ENCODE data around the gene EIF4B. TPM values are rescaled to one million over a fixed set of nuclear protein-coding genes. Genes with fewer than 3 reads are reported as not detected.

Gene EIF4B
- total RNA-seq, 1 experiment from 2014 or later = 531 TPM

DNA sequence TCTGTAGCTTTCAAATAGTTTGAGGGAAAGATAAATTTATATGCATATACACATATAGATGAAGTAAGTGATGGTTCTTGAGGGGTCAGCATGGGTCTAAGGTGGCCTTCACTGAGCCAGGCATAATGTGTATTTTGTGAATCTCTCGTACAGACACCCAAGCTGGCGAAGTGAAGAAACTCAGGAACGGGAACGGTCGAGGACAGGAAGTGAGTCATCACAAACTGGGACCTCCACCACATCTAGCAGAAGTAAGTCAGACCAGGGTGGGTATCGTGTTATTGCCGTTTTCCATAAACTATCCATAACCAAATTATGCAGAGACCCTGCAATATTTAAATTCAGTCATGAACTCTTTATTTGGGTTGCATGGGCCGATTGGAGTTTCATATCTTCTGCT lies 28.2 kb downstream of the EIF4B start:
- POLR2A ChIA-PET (ENCODE audit: unreplicated experiment) = no interaction called here
- no TSS peak for BruUV-seq (replicated peaks)
- H3K36me3 ChIP-seq (ENCODE audit: low read depth) = peaks cover 63% of the 10 kb centered on the region
- H3K4me1 ChIP-seq (replicated peaks; ENCODE audit: insufficient read depth) = no peaks in the 10 kb centered on the region
- H3K27me3 ChIP-seq (ENCODE audit: insufficient read depth, low read depth) = no peaks in the 10 kb centered on the region
- no peak overlapping the region for H3K4me2 ChIP-seq
- no peaks in the 10 kb centered on the region for H3K9me2 ChIP-seq (ENCODE audit: insufficient read depth)
- peaks cover 82% of the 10 kb centered on the region for H3F3A ChIP-seq (ENCODE audit: insufficient read depth, low read depth)
- H4K20me1 ChIP-seq (ENCODE audit: insufficient read depth) = peaks cover 77% of the 10 kb centered on the region
- no peak overlapping the region for H3K27ac ChIP-seq
- intact Hi-C loops (cut with micrococcal nuclease; ENCODE audit: unreplicated experiment) = no loop called here
- TF ChIP-seq, protein P1, sequence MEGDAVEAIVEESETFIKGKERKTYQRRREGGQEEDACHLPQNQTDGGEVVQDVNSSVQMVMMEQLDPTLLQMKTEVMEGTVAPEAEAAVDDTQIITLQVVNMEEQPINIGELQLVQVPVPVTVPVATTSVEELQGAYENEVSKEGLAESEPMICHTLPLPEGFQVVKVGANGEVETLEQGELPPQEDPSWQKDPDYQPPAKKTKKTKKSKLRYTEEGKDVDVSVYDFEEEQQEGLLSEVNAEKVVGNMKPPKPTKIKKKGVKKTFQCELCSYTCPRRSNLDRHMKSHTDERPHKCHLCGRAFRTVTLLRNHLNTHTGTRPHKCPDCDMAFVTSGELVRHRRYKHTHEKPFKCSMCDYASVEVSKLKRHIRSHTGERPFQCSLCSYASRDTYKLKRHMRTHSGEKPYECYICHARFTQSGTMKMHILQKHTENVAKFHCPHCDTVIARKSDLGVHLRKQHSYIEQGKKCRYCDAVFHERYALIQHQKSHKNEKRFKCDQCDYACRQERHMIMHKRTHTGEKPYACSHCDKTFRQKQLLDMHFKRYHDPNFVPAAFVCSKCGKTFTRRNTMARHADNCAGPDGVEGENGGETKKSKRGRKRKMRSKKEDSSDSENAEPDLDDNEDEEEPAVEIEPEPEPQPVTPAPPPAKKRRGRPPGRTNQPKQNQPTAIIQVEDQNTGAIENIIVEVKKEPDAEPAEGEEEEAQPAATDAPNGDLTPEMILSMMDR (conservative IDR thresholded peaks at IDR 0.05) = no peak
- TF ChIP-seq EZH2 (IDR thresholded peaks at IDR 0.05; ENCODE audit: low read depth) = no peak
- no peak overlapping the region for H3K4me3 ChIP-seq
- H3K9me3 ChIP-seq (ENCODE audit: insufficient read depth, low read depth) = no peaks in the 10 kb centered on the region
- no peak for DNase-seq
- H2AFZ ChIP-seq = no peak overlapping the region
- peaks cover 34% of the 10 kb centered on the region; the same call in 1 of the 2 replicates for H3K79me2 ChIP-seq (ENCODE audit: low read depth)
- CTCF ChIA-PET = no interaction called here

DNA sequence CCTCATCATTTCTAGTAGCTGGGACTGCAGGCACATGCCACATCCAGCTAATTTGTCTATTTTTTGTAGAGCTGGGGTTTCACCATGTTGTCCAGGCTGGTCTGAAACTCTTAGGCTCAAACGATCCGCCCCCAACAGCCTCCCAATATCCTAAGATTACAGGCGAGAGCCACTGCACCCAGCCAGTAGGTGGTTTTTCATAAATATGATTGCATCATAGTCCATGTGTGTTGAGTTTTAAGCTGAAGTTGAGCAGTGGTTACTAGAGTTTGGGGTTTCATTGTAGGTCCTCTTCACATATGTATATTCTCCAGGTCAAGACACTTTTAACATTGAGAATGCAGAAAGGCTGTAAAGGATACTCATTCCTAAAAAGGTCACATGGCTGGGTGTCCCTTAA lies 30.5 kb downstream of the EIF4B start:
- H3K4me2 ChIP-seq = no peak overlapping the region
- peaks cover 80% of the 10 kb centered on the region for H3F3A ChIP-seq (ENCODE audit: insufficient read depth, low read depth)
- H3K27me3 ChIP-seq (ENCODE audit: insufficient read depth, low read depth) = no peaks in the 10 kb centered on the region
- H2AFZ ChIP-seq = no peak overlapping the region
- ChIA-PET CTCF (no interaction called here), POLR2A (ENCODE audit: unreplicated experiment) (no interaction called here)
- no peak for DNase-seq
- H3K9me3 ChIP-seq (ENCODE audit: insufficient read depth, low read depth) = no peaks in the 10 kb centered on the region
- no peak overlapping the region for H3K27ac ChIP-seq
- TF ChIP-seq EZH2 (IDR thresholded peaks at IDR 0.05; ENCODE audit: low read depth) = no peak
- TF ChIP-seq, protein P1 (conservative IDR thresholded peaks at IDR 0.05) = no peak
- H4K20me1 ChIP-seq (ENCODE audit: insufficient read depth) = peaks cover 63% of the 10 kb centered on the region
- no TSS peak for BruUV-seq (replicated peaks)
- no peaks in the 10 kb centered on the region for H3K4me1 ChIP-seq (replicated peaks; ENCODE audit: insufficient read depth)
- H3K9me2 ChIP-seq (ENCODE audit: insufficient read depth) = no peaks in the 10 kb centered on the region
- H3K79me2 ChIP-seq (ENCODE audit: low read depth) = peaks cover 21% of the 10 kb centered on the region; the same call in 1 of the 2 replicates
- peaks cover 54% of the 10 kb centered on the region for H3K36me3 ChIP-seq (ENCODE audit: low read depth)
- no peak overlapping the region for H3K4me3 ChIP-seq
- intact Hi-C loops (cut with micrococcal nuclease; ENCODE audit: unreplicated experiment) = no loop called here

DNA sequence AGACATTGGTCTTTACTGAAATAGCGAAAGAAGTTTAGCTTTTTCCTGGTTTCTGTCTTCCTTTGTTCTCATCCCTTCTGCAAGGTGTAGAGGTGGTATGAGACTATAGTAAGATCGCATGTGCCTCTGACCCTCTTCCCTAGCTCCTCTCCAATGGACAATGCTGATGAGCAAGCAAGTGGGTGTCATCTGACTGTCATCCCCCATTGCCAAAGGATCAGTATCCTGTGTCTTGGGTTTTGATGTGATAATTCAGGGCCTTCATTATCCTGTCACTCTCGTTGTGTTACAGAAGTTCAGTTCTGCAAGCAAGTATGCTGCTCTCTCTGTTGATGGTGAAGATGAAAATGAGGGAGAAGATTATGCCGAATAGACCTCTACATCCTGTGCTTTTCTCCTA lies 33.6 kb downstream of the EIF4B start:
- BruUV-seq (replicated peaks) = no TSS peak
- ChIA-PET CTCF (no interaction called here), POLR2A (ENCODE audit: unreplicated experiment) (no interaction called here)
- H3K36me3 ChIP-seq (ENCODE audit: low read depth) = peaks cover 39% of the 10 kb centered on the region
- no peaks in the 10 kb centered on the region for H3K9me3 ChIP-seq (ENCODE audit: insufficient read depth, low read depth)
- no peaks in the 10 kb centered on the region for H3K9me2 ChIP-seq (ENCODE audit: insufficient read depth)
- no peak for DNase-seq
- intact Hi-C loops (cut with micrococcal nuclease; ENCODE audit: unreplicated experiment) = no loop called here
- no peaks in the 10 kb centered on the region for H3K27me3 ChIP-seq (ENCODE audit: insufficient read depth, low read depth)
- H3K4me1 ChIP-seq (replicated peaks; ENCODE audit: insufficient read depth) = peaks cover under 1% of the 10 kb centered on the region; the same call in 1 of the 2 replicates
- H3K4me3 ChIP-seq = no peak overlapping the region
- TF ChIP-seq, protein P1 (conservative IDR thresholded peaks at IDR 0.05) = no peak
- no peak for TF ChIP-seq EZH2 (IDR thresholded peaks at IDR 0.05; ENCODE audit: low read depth)
- no peak overlapping the region for H3K27ac ChIP-seq
- H4K20me1 ChIP-seq (ENCODE audit: insufficient read depth) = peaks cover 42% of the 10 kb centered on the region
- 0 out of 2 replicates have a peak, but pooled peaks cover 5% of the 10 kb centered on the region for H3K79me2 ChIP-seq (ENCODE audit: low read depth)
- no peak overlapping the region for H3K4me2 ChIP-seq
- no peak overlapping the region for H2AFZ ChIP-seq
- H3F3A ChIP-seq (ENCODE audit: insufficient read depth, low read depth) = peaks cover 73% of the 10 kb centered on the region
